ENCODE measurements around the gene CDCP1.
"Not testable (repeated sequence)": the region's sequence is repeated elsewhere in the genome, so short reads cannot be mapped to it uniquely, and the experiment has no call there.

Gene CDCP1

DNA sequence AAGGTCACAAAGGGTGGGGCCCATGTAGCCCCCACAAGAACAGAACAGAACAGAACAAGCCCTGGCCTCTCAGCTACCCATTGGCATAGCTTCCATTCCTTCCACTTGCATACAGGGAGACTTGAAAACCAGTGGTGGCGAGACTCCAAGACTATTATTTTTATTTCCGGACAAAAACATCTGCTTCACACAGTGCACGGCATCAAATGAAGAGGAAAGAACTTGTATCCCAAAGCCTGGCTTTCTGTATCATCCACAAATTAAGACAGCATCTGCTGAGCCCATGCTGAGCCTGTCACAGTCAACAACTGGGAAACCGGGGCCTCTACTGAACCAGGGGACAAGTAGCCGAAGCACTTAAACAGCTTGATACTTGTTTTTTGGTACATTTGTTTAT, 64.0 kb downstream of the CDCP1 start:
- DNase-seq (ENCODE audit: low spot score): no peak
- in situ Hi-C loops (cut with MboI; ENCODE audit: low sequenced_read_pairs, unreplicated experiment): no loop called here

GRCh38 chr3:45081506-45082141, 64.6 kb downstream of the CDCP1 start:
- no peak for TF ChIP-seq CTCF (IDR thresholded peaks at IDR 0.05; ENCODE audit: borderline replicate concordance, control extremely low read depth, extremely low read depth, insufficient read depth, missing control alignments)
- in situ Hi-C loops (cut with MboI; ENCODE audit: low sequenced_read_pairs, unreplicated experiment): no loop called here
- no peak for DNase-seq (ENCODE audit: low spot score)

More for the DNA sequence above, 64.0 kb downstream of the CDCP1 start:
- TF ChIP-seq CTCF (IDR thresholded peaks at IDR 0.05; ENCODE audit: borderline replicate concordance, control extremely low read depth, extremely low read depth, insufficient read depth, missing control alignments): no peak

DNA sequence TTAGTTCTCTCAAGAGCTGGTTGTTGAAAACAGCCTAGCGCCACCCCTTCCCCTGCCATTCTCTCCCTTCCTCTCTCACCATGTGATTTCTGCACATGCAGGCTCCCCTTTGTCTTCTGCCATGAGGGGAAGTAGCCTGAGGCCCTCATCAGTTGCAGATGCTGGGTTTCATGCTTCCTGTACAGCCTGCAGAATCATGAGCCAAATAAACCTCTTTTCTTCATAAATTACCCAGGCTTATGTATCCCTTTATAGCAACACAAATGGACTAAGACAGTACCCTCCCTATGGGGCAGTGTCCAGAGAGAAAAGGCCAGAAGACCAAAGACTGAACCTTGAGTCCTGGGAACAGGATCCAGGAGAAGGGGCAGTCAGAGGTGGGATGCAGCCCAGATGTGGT, 65.4 kb downstream of the CDCP1 start:
- in situ Hi-C loops (cut with MboI; ENCODE audit: low sequenced_read_pairs, unreplicated experiment): no loop called here
- no peak for TF ChIP-seq CTCF (IDR thresholded peaks at IDR 0.05; ENCODE audit: borderline replicate concordance, control extremely low read depth, extremely low read depth, insufficient read depth, missing control alignments)
- DNase-seq (ENCODE audit: low spot score): no peak

GRCh38 chr3:45079715-45080114, 66.5 kb downstream of the CDCP1 start:
- no peak for TF ChIP-seq CTCF (IDR thresholded peaks at IDR 0.05; ENCODE audit: borderline replicate concordance, control extremely low read depth, extremely low read depth, insufficient read depth, missing control alignments)
- DNase-seq (ENCODE audit: low spot score): no peak
- in situ Hi-C loops (cut with MboI; ENCODE audit: low sequenced_read_pairs, unreplicated experiment): no loop called here

DNA sequence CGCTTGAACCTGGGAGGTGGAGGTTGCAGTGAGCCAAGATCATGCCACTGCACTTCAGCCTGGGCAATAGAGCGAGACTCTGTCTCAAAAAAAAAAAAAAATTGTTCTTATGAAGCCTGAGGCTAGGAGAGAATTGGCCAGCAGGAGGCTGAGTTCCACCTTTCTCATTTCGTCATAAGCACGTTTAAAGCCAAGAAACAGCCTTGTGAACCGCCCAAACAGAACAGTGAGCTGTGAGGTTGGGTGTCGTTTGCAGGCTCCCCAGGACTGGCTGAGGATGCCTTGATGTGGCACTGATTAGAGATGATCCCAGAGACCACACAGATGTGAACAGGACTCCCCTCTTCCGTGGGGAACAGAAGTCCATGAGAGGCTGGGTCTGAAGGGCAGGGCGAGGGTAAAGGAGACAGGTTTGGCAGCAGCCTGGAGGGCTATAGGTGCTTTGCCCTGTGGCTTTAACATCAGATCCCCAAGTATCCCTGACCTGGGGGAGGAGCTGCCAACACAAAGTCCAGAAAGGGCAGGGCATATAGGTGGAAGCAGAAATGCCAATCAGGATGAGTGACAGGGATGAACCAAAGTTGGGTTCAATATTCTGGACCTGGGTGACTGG, 67.2 kb downstream of the CDCP1 start:
- DNase-seq (ENCODE audit: low spot score): no peak
- TF ChIP-seq CTCF (IDR thresholded peaks at IDR 0.05; ENCODE audit: borderline replicate concordance, control extremely low read depth, extremely low read depth, insufficient read depth, missing control alignments): no peak
- in situ Hi-C loops (cut with MboI; ENCODE audit: low sequenced_read_pairs, unreplicated experiment): no loop called here

GRCh38 chr3:45078256-45078655, 67.9 kb downstream of the CDCP1 start:
- in situ Hi-C loops (cut with MboI; ENCODE audit: low sequenced_read_pairs, unreplicated experiment); DNase-seq (ENCODE audit: low spot score): not testable (repeated sequence)

GRCh38 chr3:45075821-45076625, 70.2 kb downstream of the CDCP1 start:
- TF ChIP-seq CTCF (IDR thresholded peaks at IDR 0.05; ENCODE audit: borderline replicate concordance, control extremely low read depth, extremely low read depth, insufficient read depth, missing control alignments): no peak
- no peak for DNase-seq (ENCODE audit: low spot score)
- in situ Hi-C loops (cut with MboI; ENCODE audit: low sequenced_read_pairs, unreplicated experiment): no loop called here
